Caco-2 (cell line): Measurements from ENCODE around the gene YWHAH. TPM values are rescaled to one million over a fixed set of nuclear protein-coding genes. Genes with fewer than 3 reads are reported as not detected.

ENCODE experiments used
- BruUV-seq: library from RNA; stranded (reverse); fragments of 400-500 nt; replicated peaks from 2 replicates; lab custom pipeline; 2021; lab: Mats Ljungman, UMichigan
- CTCF ChIA-PET: fragments of 300-600 bp; sonication (Branson Sonifier 250); formaldehyde crosslinking; loops from one replicate; lab custom pipeline; 2022; ENCODE audit warnings: antibody characterized with exemption; lab: Charles Lee
- POLR2A ChIA-PET: fragments of 300-600 bp; sonication (Branson Sonifier 250); formaldehyde crosslinking; loops from one replicate; lab custom pipeline; 2022; ENCODE audit warnings: antibody characterized with exemption; lab: Charles Lee
- DNase-seq, 2 experiments: peaks; one replicate each; pipeline versions ENCODE4 v3.0.0 to v3.0.0-alpha.2; 2020 to 2022
- H3K27me3 ChIP-seq: replicated peaks from 2 replicates; pipeline ENCODE4 v1.6.0; 2011; ENCODE audit warnings: low read length; ENCODE audit not compliant: control insufficient read depth, insufficient read depth
- H3K36me3 ChIP-seq: 2 replicates; pipeline ENCODE4 v1.5.1; 2011; ENCODE audit warnings: low read length; ENCODE audit not compliant: control insufficient read depth, insufficient read depth
- H3K4me1 ChIP-seq: fragments of 250-450 bp; sonication (Bioruptor Pico); 2 replicates; pipeline ENCODE4 v1.5.1; 2020; ENCODE audit warnings: mild to moderate bottlenecking
- H3K4me3 ChIP-seq: 2 replicates; pipeline ENCODE4 v1.5.1; 2011; ENCODE audit warnings: low read depth, mild to moderate bottlenecking, control low read depth, low read length
- H3K9me3 ChIP-seq: fragments of 250-450 bp; sonication (Bioruptor Pico); 2 replicates; pipeline ENCODE4 v1.5.1; 2020; ENCODE audit warnings: mild to moderate bottlenecking, moderate library complexity
- H3K27ac Mint-ChIP-seq: one replicate; pipeline ENCODE4 v1.8.0; 2022; ENCODE audit warnings: mixed read lengths; ENCODE audit not compliant: unreplicated experiment
- H3K27me3 Mint-ChIP-seq: one replicate; pipeline ENCODE4 v1.8.0; 2022; ENCODE audit warnings: mixed read lengths; ENCODE audit not compliant: insufficient read depth, unreplicated experiment
- H3K36me3 Mint-ChIP-seq: one replicate; pipeline ENCODE4 v1.8.0; 2022; ENCODE audit warnings: mild to moderate bottlenecking, mixed read lengths; ENCODE audit not compliant: insufficient read depth, unreplicated experiment
- H3K4me1 Mint-ChIP-seq: one replicate; pipeline ENCODE4 v1.8.0; 2022; ENCODE audit warnings: low read depth, mixed read lengths; ENCODE audit not compliant: unreplicated experiment
- H3K4me3 Mint-ChIP-seq: one replicate; pipeline ENCODE4 v1.8.0; 2022; ENCODE audit warnings: mild to moderate bottlenecking, moderate library complexity, mixed read lengths; ENCODE audit not compliant: unreplicated experiment
- H3K9me3 Mint-ChIP-seq: one replicate; pipeline ENCODE4 v1.8.0; 2022; ENCODE audit warnings: mixed read lengths; ENCODE audit not compliant: unreplicated experiment
- CTCF ChIP-seq, 2 experiments: fragments of 200-600 bp in 1 of 2; IDR thresholded peaks; 1 replicate in 1 of 2; 2 replicates in 1 of 2; pipeline versions ENCODE4 v1.5.1 to v1.8.0; 2011 to 2022; ENCODE audit warnings: antibody characterized with exemption in 1 of 2, control low read depth in 1 of 2, inconsistent platforms in 1 of 2, low read depth in 1 of 2, low read length in 1 of 2, mild to moderate bottlenecking in 1 of 2, moderate library complexity in 1 of 2; ENCODE audit not compliant: insufficient read depth in 1 of 2, severe bottlenecking in 1 of 2, unreplicated experiment in 1 of 2
- intact Hi-C: fragments of 100-400 bp; cut with micrococcal nuclease; formaldehyde crosslinking; loops from one replicate; pipeline ENCODE4 v1.10.0; 2022; ENCODE audit not compliant: unreplicated experiment
- total RNA-seq: library from RNA; stranded (reverse); gene quantifications from 2 replicates; pipeline ENCODE4 v1.2.3, GENCODE V29; 2022

The YWHAH gene
- total RNA-seq, 1 experiment from 2014 or later, result 135 TPM

GRCh38 chr22:31911565-31912406 is 32.5 kb upstream of the YWHAH start:
- no peaks in the 10 kb centered on the region for H3K27me3 ChIP-seq
- H3K36me3 ChIP-seq, result no peaks in the 10 kb centered on the region
- intact Hi-C loops, result loop anchor here (1.0 kb wide), 1 partner anchor 246 kb away; no protein-coding TSS in a partner anchor
- BruUV-seq, result no TSS peak
- peak overlapping the region; percentile 53 for H3K27ac Mint-ChIP-seq
- ChIA-PET POLR2A (no interaction called here), CTCF (no interaction called here)
- H3K9me3 Mint-ChIP-seq, result no peaks in the 10 kb centered on the region
- no peak for TF ChIP-seq CTCF (IDR thresholded peaks at IDR 0.05; ENCODE audit: insufficient read depth in 1 of 2, low read depth in 1 of 2, low read length in 1 of 2, severe bottlenecking in 1 of 2, unreplicated experiment in 1 of 2)
- DNase-seq, result peak; percentile 58 to 75
- H3K9me3 ChIP-seq, result no peaks in the 10 kb centered on the region
- H3K4me1 ChIP-seq, result peaks cover 34% of the 10 kb centered on the region
- no peak overlapping the region for H3K4me3 ChIP-seq
- H3K36me3 Mint-ChIP-seq, result peaks cover 23% of the 10 kb centered on the region
- H3K4me3 Mint-ChIP-seq, result no peak overlapping the region
- H3K4me1 Mint-ChIP-seq, result peaks cover 6% of the 10 kb centered on the region
- H3K27me3 Mint-ChIP-seq, result no peaks in the 10 kb centered on the region

DNA sequence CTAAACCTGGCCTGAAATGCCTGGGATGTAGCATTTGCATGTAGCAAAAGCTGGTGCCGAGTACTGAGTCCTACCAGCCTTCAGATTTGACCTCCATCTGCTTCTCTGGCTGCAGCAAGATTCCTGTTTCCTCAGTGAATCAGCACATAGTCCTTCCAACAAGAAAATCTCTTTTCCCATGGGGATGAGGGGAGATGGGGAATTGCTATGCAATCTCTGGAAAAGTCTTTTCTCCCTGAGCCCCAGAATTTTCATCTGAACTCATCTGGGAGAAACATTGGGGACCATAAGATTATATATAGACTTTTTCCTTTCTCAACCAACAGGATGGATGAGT is 32.0 kb upstream of the YWHAH start:
- no TSS peak for BruUV-seq
- ChIA-PET POLR2A (no interaction called here), CTCF (no interaction called here)
- Histone ChIP-seq H3K36me3 (no peaks in the 10 kb centered on the region), H3K4me1 (peaks cover 34% of the 10 kb centered on the region), H3K4me3 (no peak overlapping the region), H3K27me3 (no peaks in the 10 kb centered on the region), H3K9me3 (no peaks in the 10 kb centered on the region)
- H3K4me3 Mint-ChIP-seq, result no peak overlapping the region
- H3K27ac Mint-ChIP-seq, result peak overlapping the region; percentile 53
- TF ChIP-seq CTCF (IDR thresholded peaks at IDR 0.05; ENCODE audit: insufficient read depth in 1 of 2, low read depth in 1 of 2, low read length in 1 of 2, severe bottlenecking in 1 of 2, unreplicated experiment in 1 of 2), result no peak
- no peaks in the 10 kb centered on the region for H3K9me3 Mint-ChIP-seq
- no peaks in the 10 kb centered on the region for H3K27me3 Mint-ChIP-seq
- intact Hi-C loops, result no loop called here
- H3K4me1 Mint-ChIP-seq, result peaks cover 6% of the 10 kb centered on the region
- DNase-seq, result no peak
- peaks cover 23% of the 10 kb centered on the region for H3K36me3 Mint-ChIP-seq

DNA sequence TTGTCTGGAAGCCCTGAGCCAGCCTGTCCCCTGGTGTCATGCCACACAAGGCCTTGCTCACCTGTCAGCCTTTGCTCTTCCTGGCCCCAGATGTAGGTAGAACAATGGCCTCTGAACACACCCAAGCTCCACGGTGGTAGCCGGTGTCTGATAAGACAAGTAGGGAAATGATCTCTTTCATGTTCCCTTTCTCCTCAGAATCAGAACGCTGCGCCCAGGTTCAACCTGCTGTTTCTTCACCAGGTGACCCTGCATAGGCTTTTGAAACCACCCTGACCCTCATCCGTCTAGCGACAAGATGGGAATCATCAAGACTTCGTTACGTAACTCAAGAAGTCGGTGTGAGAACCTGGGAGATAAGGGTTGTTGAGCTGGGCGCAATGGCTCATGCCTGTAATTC is 28.7 kb upstream of the YWHAH start:
- H3K27ac Mint-ChIP-seq, result no peak overlapping the region
- intact Hi-C loops, result no loop called here
- peak in 1 of 2 experiments; percentile 46 for DNase-seq

More for the DNA sequence above, 28.7 kb upstream of the YWHAH start:
- TF ChIP-seq CTCF (IDR thresholded peaks at IDR 0.05; ENCODE audit: insufficient read depth in 1 of 2, low read depth in 1 of 2, low read length in 1 of 2, severe bottlenecking in 1 of 2, unreplicated experiment in 1 of 2), result no peak
- peaks cover 34% of the 10 kb centered on the region for H3K4me1 ChIP-seq
- peaks cover 6% of the 10 kb centered on the region for H3K4me1 Mint-ChIP-seq
- H3K36me3 Mint-ChIP-seq, result peaks cover 3% of the 10 kb centered on the region
- H3K4me3 Mint-ChIP-seq, result no peak overlapping the region
- BruUV-seq, result no TSS peak
- POLR2A ChIA-PET, result no interaction called here
- H3K36me3 ChIP-seq, result no peaks in the 10 kb centered on the region
- CTCF ChIA-PET, result no interaction called here
- no peaks in the 10 kb centered on the region for H3K9me3 ChIP-seq
- no peak overlapping the region for H3K4me3 ChIP-seq
- H3K27me3 ChIP-seq, result no peaks in the 10 kb centered on the region
- H3K9me3 Mint-ChIP-seq, result no peaks in the 10 kb centered on the region
- H3K27me3 Mint-ChIP-seq, result no peaks in the 10 kb centered on the region
